K562 (cell line): ENCODE measurements around the gene LAMTOR5. TPM values are rescaled to one million over a fixed set of nuclear protein-coding genes. Genes with fewer than 3 reads are reported as not detected.
A peak's percentile ranks its signal among the peaks of the same experiment; 100 is the strongest.

Source experiments
- BMI1 ChIP-seq: fragments of 150-350 bp; IDR thresholded peaks from 2 replicates; pipeline ENCODE4 v1.6.1; 2014; ENCODE audit warnings: low read length
- CHD1 ChIP-seq: fragments of 200-600 bp; sonication (generic); IDR thresholded peaks from one replicate; pipeline ENCODE4 v1.6.1; 2012; ENCODE audit warnings: mild to moderate bottlenecking, moderate library complexity, low read length, inconsistent platforms
- CSDE1 ChIP-seq, 2 experiments: fragments of 450-650 bp; IDR thresholded peaks; 2 replicates each; pipeline ENCODE4 v1.6.1; 2016; ENCODE audit warnings: mild to moderate bottlenecking in 1 of 2
- ELF1 ChIP-seq: fragments of 200-800 bp; sonication (Bioruptor generic); IDR thresholded peaks from 2 replicates; pipeline ENCODE4 v1.6.1; 2016; ENCODE audit warnings: missing genetic modification characterization, missing compliant biosample characterization
- HNRNPH1 ChIP-seq: fragments of 200-400 bp; formaldehyde crosslinking; optimal IDR thresholded peaks from 2 replicates; pipeline ENCODE3; 2017; ENCODE audit warnings: low read depth, mild to moderate bottlenecking, low read length, moderate library complexity
- KLF13 ChIP-seq: fragments of 450-650 bp; IDR thresholded peaks from 2 replicates; pipeline ENCODE4 v1.6.1; 2016; ENCODE audit warnings: missing genetic modification characterization, low read depth, mild to moderate bottlenecking, missing compliant biosample characterization, moderate library complexity, borderline replicate concordance
- NR4A1 ChIP-seq, 2 experiments: fragments of 250-450 bp in 1 of 2; fragments of 450-650 bp in 1 of 2; sonication (Bioruptor Pico) in 1 of 2; IDR thresholded peaks; 2 replicates each; pipeline versions ENCODE4 v1.4.0 to v1.6.1; 2016 to 2020; ENCODE audit warnings: mild to moderate bottlenecking in 2 of 2, missing compliant biosample characterization in 1 of 2, missing genetic modification characterization in 1 of 2, moderate library complexity in 1 of 2
- PBX2 ChIP-seq, 2 experiments: IDR thresholded peaks in 1 of 2; conservative IDR thresholded peaks in 1 of 2; 2 replicates each; pipeline ENCODE4 v1.6.1; 2016; ENCODE audit warnings: low read depth in 2 of 2, mild to moderate bottlenecking in 1 of 2, missing compliant biosample characterization in 1 of 2, missing genetic modification characterization in 1 of 2, moderate library complexity in 1 of 2
- SRF ChIP-seq, 2 experiments: fragments of 250-450, 450-650 bp in 1 of 2; sonication (Bioruptor Pico) in 1 of 2; sonication (generic) in 1 of 2; formaldehyde crosslinking; IDR thresholded peaks; 2 replicates each; pipeline versions ENCODE4 v1.5.0 to v1.5.1; 2020 to 2022; ENCODE audit warnings: mild to moderate bottlenecking in 1 of 2, missing genetic modification reagents in 1 of 2
- UBTF ChIP-seq, 2 experiments: IDR thresholded peaks; 2 replicates each; pipeline ENCODE4 v1.6.1; 2012; ENCODE audit warnings: improper control_type of control experiment in 2 of 2, low read depth in 2 of 2, low read length in 2 of 2, borderline replicate concordance in 1 of 2
- YBX1 ChIP-seq: fragments of 450-650 bp; IDR thresholded peaks from 2 replicates; pipeline ENCODE4 v1.7.1; 2016; ENCODE audit warnings: mild to moderate bottlenecking
- ZNF121 ChIP-seq: sonication (generic); formaldehyde crosslinking; conservative IDR thresholded peaks from 2 replicates; pipeline ENCODE4 v1.8.0; 2022; ENCODE audit warnings: missing genetic modification reagents
- ZNF23 ChIP-seq: fragments of 250-450 bp; sonication (Bioruptor Pico); IDR thresholded peaks from 2 replicates; pipeline ENCODE4 v1.4.0; 2020; ENCODE audit warnings: mild to moderate bottlenecking
- ZNF280B ChIP-seq: fragments of 250-450 bp; sonication (Bioruptor Pico); IDR thresholded peaks from 2 replicates; pipeline ENCODE4 v1.5.1; 2021; ENCODE audit warnings: mild to moderate bottlenecking
- polyA plus RNA-seq, 8 experiments: library from polyadenylated mRNA; depleted of rRNA in 4 of 8; stranded (reverse) in 5 of 8; unstranded in 3 of 8; fragments of >200 nt; fragmentation: Nextera tagmentation in 2 of 8; fragmentation: Illumina TruSeq in 1 of 8; extraction: Ambion mirVana in 2 of 8; extraction: Trizol in 1 of 8; gene quantifications; 2 replicates each; pipeline versions ENCODE4 v1.2.1 to v1.2.3, GENCODE V29; 2011 to 2014; ENCODE audit warnings: inconsistent platforms in 1 of 8, missing spikeins in 1 of 8
- total RNA-seq, 7 experiments: library from RNA; depleted of rRNA in 6 of 7; stranded (reverse); fragments of >200 nt in 6 of 7; fragmentation: Illumina TruSeq in 2 of 7; extraction: Trizol in 2 of 7; gene quantifications; 2 replicates each; pipeline versions ENCODE4 v1.2.1 to v1.2.3, GENCODE V29; 2011 to 2021; ENCODE audit warnings: low replicate concordance in 1 of 7

LAMTOR5 gene
- total and polyA plus RNA-seq, 9 of the 15 experiments (the other 6 are each of a cell fraction or from before 2014, with no cell fraction given): 118 to 712 (median 241) TPM

- TF ChIP-seq SRF (CRISPR knock-in tag; IDR thresholded peaks at IDR 0.05): no peak
- TF ChIP-seq KLF13 (tag): no peak
- no peak for TF ChIP-seq CHD1
- no peak for TF ChIP-seq ZNF280B (CRISPR knock-in tag)
- TF ChIP-seq ZNF121 (CRISPR knock-in tag): peak; percentile 99
- no peak for TF ChIP-seq PBX2 (CRISPR knock-in tag; IDR thresholded peaks at IDR 0.05; ENCODE audit: low read depth)
- no peak for TF ChIP-seq PBX2 (tag; conservative IDR thresholded peaks at IDR 0.05; ENCODE audit: low read depth)
- TF ChIP-seq ELF1: no peak
- no peak for TF ChIP-seq HNRNPH1
- no peak for TF ChIP-seq ZNF23 (CRISPR knock-in tag)
- TF ChIP-seq BMI1: no peak
- no peak for TF ChIP-seq NR4A1 (CRISPR knock-in tag; IDR thresholded peaks at IDR 0.05)
- TF ChIP-seq NR4A1 (tag; IDR thresholded peaks at IDR 0.05): no peak
- no peak for TF ChIP-seq UBTF (IDR thresholded peaks at IDR 0.05; ENCODE audit: borderline replicate concordance in 1 of 2, low read depth in 2 of 2, low read length in 2 of 2)
- TF ChIP-seq CSDE1 (IDR thresholded peaks at IDR 0.05): no peak
- no peak for TF ChIP-seq YBX1
Measured at GRCh38 chr1:110408488-110408887, 994 bp upstream of the LAMTOR5 start (continued).
